ENCODE results near the gene MED14.

Gene MED14

DNA sequence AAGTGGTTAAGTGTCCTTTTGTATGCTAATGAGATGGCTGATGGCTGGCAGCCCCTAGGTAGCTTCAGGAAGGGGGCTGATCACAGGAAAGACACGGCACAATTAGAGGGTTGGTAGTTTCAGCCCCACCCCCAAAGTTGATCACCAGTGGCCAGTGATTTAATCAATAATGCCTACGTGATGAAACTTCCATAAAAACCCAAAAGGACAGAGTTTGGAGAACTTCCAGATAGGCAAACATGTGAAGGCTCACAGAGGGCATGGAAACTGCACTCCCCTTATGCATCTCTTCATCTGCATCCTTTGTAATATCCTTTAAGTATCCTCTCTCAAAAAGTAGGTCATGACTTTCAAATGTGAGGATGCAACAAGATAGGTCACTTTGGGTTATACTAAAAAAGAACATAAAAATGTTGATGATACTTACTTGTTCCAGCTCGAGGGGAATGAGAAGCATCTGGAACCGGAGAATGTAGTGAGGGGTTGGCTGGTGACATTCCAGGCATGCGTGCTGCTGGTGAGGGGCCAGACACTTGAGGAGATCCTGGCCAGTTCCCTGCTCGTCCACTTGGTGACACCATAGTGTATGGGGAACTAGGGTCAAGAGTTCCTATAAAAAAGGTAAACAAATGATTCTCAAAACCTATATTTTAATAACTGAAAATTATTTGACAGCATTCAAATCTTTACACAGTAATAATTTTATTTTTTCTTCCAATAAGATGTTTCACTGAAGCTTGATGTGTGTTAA, 71.3 kb downstream of the MED14 start:
- no CpG with 5 or more reads among the region's 6 CpGs for whole genome bisulfite sequencing, 2 donors (ENCODE audit: extremely low coverage in 2 of 2, insufficient read length in 2 of 2, insufficient replicate concordance in 1 of 2)
- Histone ChIP-seq H3K4me1 (ENCODE audit: control insufficient read depth in 2 of 2, insufficient read depth in 1 of 2, low read depth in 1 of 2, low read length in 2 of 2) (no peaks in the 10 kb centered on the region), H4K91ac (ENCODE audit: low read depth, low read length, poor library complexity) (no peak overlapping the region), H3K23ac (ENCODE audit: low read depth, low read length, poor library complexity) (no peak overlapping the region), H3K27ac (replicated peaks; ENCODE audit: low read length) (no peak overlapping the region), H3K4me2 (ENCODE audit: insufficient read depth, low read length, poor library complexity, severe bottlenecking) (no peak overlapping the region), H2BK5ac (ENCODE audit: low read length) (no peak overlapping the region), H3K9ac (ENCODE audit: low read depth, low read length, poor library complexity) (no peak overlapping the region), H2BK15ac (ENCODE audit: low read length) (no peak overlapping the region), H3K79me1 (ENCODE audit: low read depth, low read length) (peaks cover 1% of the 10 kb centered on the region), H2AFZ (ENCODE audit: low read length) (no peak overlapping the region), H3K36me3 (replicated peaks in 1 of 2; ENCODE audit: control insufficient read depth in 2 of 2, insufficient read depth in 2 of 2, low read length in 2 of 2) (peaks cover 13 to 77% of the 10 kb centered on the region in 2 donors), H3K9me3 (replicated peaks in 1 of 2; ENCODE audit: control insufficient read depth in 2 of 2, insufficient read depth in 1 of 2, low read depth in 1 of 2, low read length in 2 of 2) (no peaks in the 10 kb centered on the region), H2BK12ac (ENCODE audit: low read length) (no peak overlapping the region), H3K18ac (ENCODE audit: low read length) (no peak overlapping the region), H3K14ac (ENCODE audit: low read length) (no peak overlapping the region), H4K8ac (ENCODE audit: low read depth, low read length) (no peak overlapping the region), H3K27me3 (ENCODE audit: control insufficient read depth in 3 of 3, insufficient read depth in 3 of 3, low read depth in 1 of 3, low read length in 3 of 3) (no peaks in the 10 kb centered on the region), H3K4ac (ENCODE audit: low read length) (no peak overlapping the region), H2BK120ac (ENCODE audit: low read depth, low read length) (no peak overlapping the region), H2AK5ac (ENCODE audit: low read depth, low read length) (no peak overlapping the region), H3K4me3 (ENCODE audit: low read length in 2 of 2) (no peak overlapping the region)
- no peak for DNase-seq (ENCODE audit: low spot score)

DNA sequence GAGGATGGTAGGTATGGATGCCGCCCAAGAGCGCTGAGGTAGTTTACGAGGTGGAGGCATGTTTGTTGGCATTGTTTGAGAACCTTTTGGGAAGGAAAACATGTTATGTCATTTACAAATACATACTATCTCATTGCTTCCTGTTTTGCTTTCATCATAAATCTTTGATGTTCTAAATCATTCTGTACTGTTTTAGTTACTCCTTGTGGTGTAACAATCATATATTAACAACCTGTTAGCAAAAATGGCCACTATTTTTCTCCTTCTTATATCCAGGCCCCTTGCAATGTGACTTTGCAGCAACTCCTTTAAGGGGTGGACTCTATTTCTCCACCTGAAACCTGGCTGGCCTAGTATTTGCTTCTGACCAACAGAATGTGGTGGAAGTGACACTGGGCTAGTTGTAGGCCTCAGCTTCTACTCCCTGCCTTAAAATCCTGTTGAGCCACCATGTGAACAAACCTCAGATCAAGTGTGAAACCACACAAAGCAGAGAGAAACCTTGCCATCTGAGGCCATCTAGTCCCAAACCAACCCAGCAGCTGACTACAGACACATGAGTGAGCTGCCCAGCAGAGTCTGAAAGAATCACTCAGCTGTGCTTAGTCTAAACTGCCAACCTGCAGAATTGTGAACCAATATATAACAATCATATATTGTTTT, 72.1 kb downstream of the MED14 start:
- Histone ChIP-seq H2AK5ac (ENCODE audit: low read depth, low read length) (no peak overlapping the region), H2BK5ac (ENCODE audit: low read length) (no peak overlapping the region), H3K4me3 (ENCODE audit: low read length in 2 of 2) (no peak overlapping the region), H4K8ac (ENCODE audit: low read depth, low read length) (no peak overlapping the region), H3K27me3 (ENCODE audit: control insufficient read depth in 3 of 3, insufficient read depth in 3 of 3, low read depth in 1 of 3, low read length in 3 of 3) (no peaks in the 10 kb centered on the region), H2BK120ac (ENCODE audit: low read depth, low read length) (no peak overlapping the region), H3K4ac (ENCODE audit: low read length) (no peak overlapping the region), H3K4me1 (ENCODE audit: control insufficient read depth in 2 of 2, insufficient read depth in 1 of 2, low read depth in 1 of 2, low read length in 2 of 2) (no peaks in the 10 kb centered on the region), H2AFZ (ENCODE audit: low read length) (no peak overlapping the region), H3K27ac (replicated peaks; ENCODE audit: low read length) (no peak overlapping the region), H3K79me1 (ENCODE audit: low read depth, low read length) (peaks cover 1% of the 10 kb centered on the region), H3K23ac (ENCODE audit: low read depth, low read length, poor library complexity) (no peak overlapping the region), H3K14ac (ENCODE audit: low read length) (no peak overlapping the region), H3K9me3 (replicated peaks in 1 of 2; ENCODE audit: control insufficient read depth in 2 of 2, insufficient read depth in 1 of 2, low read depth in 1 of 2, low read length in 2 of 2) (no peaks in the 10 kb centered on the region), H4K91ac (ENCODE audit: low read depth, low read length, poor library complexity) (no peak overlapping the region), H3K18ac (ENCODE audit: low read length) (no peak overlapping the region), H3K36me3 (replicated peaks in 1 of 2; ENCODE audit: control insufficient read depth in 2 of 2, insufficient read depth in 2 of 2, low read length in 2 of 2) (peaks cover 13 to 75% of the 10 kb centered on the region in 2 donors), H2BK15ac (ENCODE audit: low read length) (no peak overlapping the region), H2BK12ac (ENCODE audit: low read length) (no peak overlapping the region), H3K9ac (ENCODE audit: low read depth, low read length, poor library complexity) (no peak overlapping the region), H3K4me2 (ENCODE audit: insufficient read depth, low read length, poor library complexity, severe bottlenecking) (no peak overlapping the region)
- no peak for DNase-seq (ENCODE audit: low spot score)
- WGBS, 2 donors (ENCODE audit: extremely low coverage in 2 of 2, insufficient read length in 2 of 2, insufficient replicate concordance in 1 of 2) = no CpG with 5 or more reads among the region's 3 CpGs

DNA sequence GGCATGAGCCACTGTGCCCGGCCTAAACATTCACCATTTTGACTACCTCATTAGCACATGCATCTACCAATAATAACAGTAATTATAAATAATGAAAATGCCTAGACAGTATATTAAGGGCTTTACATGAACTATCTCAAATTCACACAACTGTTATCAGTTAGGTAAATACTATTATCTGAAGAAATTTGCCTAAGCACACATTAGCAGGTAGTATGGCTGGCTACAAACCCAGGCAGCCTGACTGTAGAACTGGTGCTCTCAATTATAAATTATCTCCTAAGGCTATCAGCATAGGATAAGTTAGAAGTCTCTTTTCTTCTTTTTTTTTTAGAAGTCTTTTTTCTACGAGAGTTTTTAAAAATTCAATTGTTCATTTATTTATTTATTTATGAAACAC, 73.9 kb downstream of the MED14 start:
- Histone ChIP-seq H2BK15ac (ENCODE audit: low read length) (no peak overlapping the region), H3K23ac (ENCODE audit: low read depth, low read length, poor library complexity) (no peak overlapping the region), H3K9me3 (replicated peaks in 1 of 2; ENCODE audit: control insufficient read depth in 2 of 2, insufficient read depth in 1 of 2, low read depth in 1 of 2, low read length in 2 of 2) (no peaks in the 10 kb centered on the region), H3K14ac (ENCODE audit: low read length) (no peak overlapping the region), H4K8ac (ENCODE audit: low read depth, low read length) (no peak overlapping the region), H3K4me2 (ENCODE audit: insufficient read depth, low read length, poor library complexity, severe bottlenecking) (no peak overlapping the region), H3K4me1 (ENCODE audit: control insufficient read depth in 2 of 2, insufficient read depth in 1 of 2, low read depth in 1 of 2, low read length in 2 of 2) (no peaks in the 10 kb centered on the region), H2BK5ac (ENCODE audit: low read length) (no peak overlapping the region), H2AK5ac (ENCODE audit: low read depth, low read length) (no peak overlapping the region), H2AFZ (ENCODE audit: low read length) (no peak overlapping the region), H3K79me1 (ENCODE audit: low read depth, low read length) (peaks cover 1% of the 10 kb centered on the region), H3K4me3 (ENCODE audit: low read length in 2 of 2) (no peak overlapping the region), H3K18ac (ENCODE audit: low read length) (no peak overlapping the region), H3K27ac (replicated peaks; ENCODE audit: low read length) (no peak overlapping the region), H2BK12ac (ENCODE audit: low read length) (no peak overlapping the region), H3K9ac (ENCODE audit: low read depth, low read length, poor library complexity) (no peak overlapping the region), H4K91ac (ENCODE audit: low read depth, low read length, poor library complexity) (no peak overlapping the region), H3K36me3 (replicated peaks in 1 of 2; ENCODE audit: control insufficient read depth in 2 of 2, insufficient read depth in 2 of 2, low read length in 2 of 2) (peaks cover 14 to 69% of the 10 kb centered on the region in 2 donors), H2BK120ac (ENCODE audit: low read depth, low read length) (no peak overlapping the region), H3K4ac (ENCODE audit: low read length) (no peak overlapping the region), H3K27me3 (ENCODE audit: control insufficient read depth in 3 of 3, insufficient read depth in 3 of 3, low read depth in 1 of 3, low read length in 3 of 3) (no peaks in the 10 kb centered on the region)
- no peak for DNase-seq (ENCODE audit: low spot score)
- WGBS, 2 donors (ENCODE audit: extremely low coverage in 2 of 2, insufficient read length in 2 of 2, insufficient replicate concordance in 1 of 2) = no CpG with 5 or more reads among the region's 2 CpGs

DNA sequence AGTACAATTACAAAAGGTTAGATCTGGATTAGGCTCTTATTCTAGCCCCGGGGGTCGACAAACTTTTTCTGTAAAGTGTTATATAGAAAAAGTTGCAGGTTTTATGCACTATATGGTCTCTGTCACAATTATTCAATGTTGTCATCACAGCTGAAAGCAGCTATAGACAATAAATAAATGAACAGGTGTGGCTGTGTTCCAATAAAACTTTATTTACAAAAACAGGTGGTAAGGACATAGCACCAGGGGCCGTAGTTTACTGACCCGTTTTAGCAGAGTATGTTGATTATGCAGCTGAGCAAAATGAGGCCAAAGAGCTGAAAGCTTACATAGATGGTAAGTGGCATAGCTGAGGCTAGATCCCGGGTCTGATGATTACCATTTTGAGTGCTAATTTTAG, 75.0 kb downstream of the MED14 start:
- no peak overlapping the region for H4K8ac ChIP-seq (ENCODE audit: low read depth, low read length)
- H3K36me3 ChIP-seq (replicated peaks in 1 of 2; ENCODE audit: control insufficient read depth in 2 of 2, insufficient read depth in 2 of 2, low read length in 2 of 2) = peaks cover 13 to 60% of the 10 kb centered on the region in 2 donors
- H2BK15ac ChIP-seq (ENCODE audit: low read length) = no peak overlapping the region
- no peak overlapping the region for H2AK5ac ChIP-seq (ENCODE audit: low read depth, low read length)
- H3K18ac ChIP-seq (ENCODE audit: low read length) = no peak overlapping the region
- H2AFZ ChIP-seq (ENCODE audit: low read length) = no peak overlapping the region
- no peak overlapping the region for H3K4me3 ChIP-seq (ENCODE audit: low read length in 2 of 2)
- H3K4me1 ChIP-seq (ENCODE audit: control insufficient read depth in 2 of 2, insufficient read depth in 1 of 2, low read depth in 1 of 2, low read length in 2 of 2) = no peaks in the 10 kb centered on the region
- H3K23ac ChIP-seq (ENCODE audit: low read depth, low read length, poor library complexity) = no peak overlapping the region
- H3K9me3 ChIP-seq (replicated peaks in 1 of 2; ENCODE audit: control insufficient read depth in 2 of 2, insufficient read depth in 1 of 2, low read depth in 1 of 2, low read length in 2 of 2) = no peaks in the 10 kb centered on the region
- H3K4me2 ChIP-seq (ENCODE audit: insufficient read depth, low read length, poor library complexity, severe bottlenecking) = no peak overlapping the region
- no peak overlapping the region for H2BK12ac ChIP-seq (ENCODE audit: low read length)
- no peak overlapping the region for H4K91ac ChIP-seq (ENCODE audit: low read depth, low read length, poor library complexity)
- H2BK120ac ChIP-seq (ENCODE audit: low read depth, low read length) = no peak overlapping the region
- no peak overlapping the region for H2BK5ac ChIP-seq (ENCODE audit: low read length)
- no peak overlapping the region for H3K14ac ChIP-seq (ENCODE audit: low read length)
- no CpG with 5 or more reads among the region's 5 CpGs for WGBS, 2 donors (ENCODE audit: extremely low coverage in 2 of 2, insufficient read length in 2 of 2, insufficient replicate concordance in 1 of 2)
- H3K9ac ChIP-seq (ENCODE audit: low read depth, low read length, poor library complexity) = no peak overlapping the region
- H3K27ac ChIP-seq (replicated peaks; ENCODE audit: low read length) = no peak overlapping the region
- H3K4ac ChIP-seq (ENCODE audit: low read length) = no peak overlapping the region
- no peaks in the 10 kb centered on the region for H3K79me1 ChIP-seq (ENCODE audit: low read depth, low read length)
- no peaks in the 10 kb centered on the region for H3K27me3 ChIP-seq (ENCODE audit: control insufficient read depth in 3 of 3, insufficient read depth in 3 of 3, low read depth in 1 of 3, low read length in 3 of 3)
- DNase-seq (ENCODE audit: low spot score) = no peak
